Endothelial cell of umbilical vein (primary cell): ENCODE data around the gene TCHP. TPM values are rescaled to one million over a fixed set of nuclear protein-coding genes. Genes with fewer than 3 reads are reported as not detected.

Experiments
- BruUV-seq: library from RNA; stranded (reverse); fragments of 400-500 nt; replicated peaks from 2 replicates; lab custom pipeline; 2021; lab: Mats Ljungman, UMichigan
- CTCF ChIA-PET: fragments of 300-600, 350-600 bp; sonication (Branson Sonifier 250); formaldehyde crosslinking; loops from one replicate; lab custom pipeline; 2021; ENCODE audit warnings: antibody characterized with exemption, inconsistent platforms; lab: Charles Lee
- POLR2A ChIA-PET: fragments of 300-600, 350-600 bp; sonication (Branson Sonifier 250); formaldehyde crosslinking; loops from one replicate; lab custom pipeline; 2021; ENCODE audit warnings: antibody characterized with exemption, inconsistent platforms; lab: Charles Lee
- DNase-seq: peaks from one replicate; pipeline ENCODE4 v3.0.0-alpha.2; 2011; ENCODE audit warnings: low read depth, low spot score
- FAIRE-seq: peaks from 2 replicates; lab custom pipeline; 2011; peaks lifted over from hg19 to GRCh38; lab: Jason Lieb, UNC
- H2AFZ ChIP-seq: 2 replicates; pipeline ENCODE4 v1.6.0; 2012; ENCODE audit warnings: low read depth, low read length, control low read depth, inconsistent platforms
- H3K27ac ChIP-seq: 2 replicates; pipeline ENCODE4 v1.5.1; 2011; ENCODE audit warnings: low read depth, mild to moderate bottlenecking, control low read depth, low read length, moderate library complexity; ENCODE audit not compliant: insufficient read depth
- H3K27me3 ChIP-seq, 2 experiments: 2 replicates each; pipeline versions ENCODE4 v1.6.0 to v1.6.1; 2011; ENCODE audit warnings: low read length in 2 of 2, mixed read lengths in 1 of 2; ENCODE audit not compliant: control insufficient read depth in 2 of 2, insufficient read depth in 2 of 2
- H3K36me3 ChIP-seq, 2 experiments: 2 replicates in 1 of 2; 3 replicates in 1 of 2; pipeline ENCODE4 v1.5.1; 2011; ENCODE audit warnings: low read length in 2 of 2, mild to moderate bottlenecking in 1 of 2, moderate library complexity in 1 of 2; ENCODE audit not compliant: control insufficient read depth in 2 of 2, insufficient read depth in 2 of 2; ENCODE audit errors: extremely low read depth in 1 of 2
- H3K4me1 ChIP-seq: 3 replicates; pipeline ENCODE4 v1.5.1; 2011; ENCODE audit warnings: mild to moderate bottlenecking, low read length; ENCODE audit not compliant: control insufficient read depth, insufficient read depth; ENCODE audit errors: extremely low read depth
- H3K4me2 ChIP-seq: 2 replicates; pipeline ENCODE4 v1.6.1; 2011; ENCODE audit warnings: low read length, control low read depth, mixed read lengths; ENCODE audit not compliant: insufficient read depth
- H3K4me3 ChIP-seq, 3 experiments: fragments of 200-600 bp in 1 of 3; sonication (generic), shearing (Covaris generic) in 1 of 3; replicated peaks in 1 of 3; 2 replicates each; pipeline ENCODE4 v1.5.1; 2011 to 2016; ENCODE audit warnings: control low read depth in 3 of 3, low read length in 3 of 3, mild to moderate bottlenecking in 2 of 3, inconsistent platforms in 1 of 3, low read depth in 1 of 3, moderate library complexity in 1 of 3; ENCODE audit not compliant: insufficient read depth in 1 of 3
- H3K79me2 ChIP-seq: 2 replicates; pipeline ENCODE4 v1.6.0; 2012; ENCODE audit warnings: low read length, inconsistent platforms; ENCODE audit not compliant: control insufficient read depth, insufficient read depth
- H3K9ac ChIP-seq: replicated peaks from 2 replicates; pipeline ENCODE3; 2011; ENCODE audit warnings: low read length, control low read depth; ENCODE audit not compliant: insufficient read depth; ENCODE audit errors: extremely low read depth
- H3K9me1 ChIP-seq: replicated peaks from 3 replicates; pipeline ENCODE4 v1.6.0; 2011; ENCODE audit warnings: mild to moderate bottlenecking, low read length; ENCODE audit not compliant: control insufficient read depth, insufficient read depth; ENCODE audit errors: extremely low read depth
- H3K9me3 ChIP-seq: replicated peaks from 2 replicates; pipeline ENCODE4 v1.5.1; 2012; ENCODE audit warnings: low read length, inconsistent platforms; ENCODE audit not compliant: control insufficient read depth, insufficient read depth
- H4K20me1 ChIP-seq: replicated peaks from 2 replicates; pipeline ENCODE3; 2011; ENCODE audit warnings: mild to moderate bottlenecking, low read length; ENCODE audit not compliant: control insufficient read depth, insufficient read depth; ENCODE audit errors: extremely low read depth
- CTCF ChIP-seq, 2 donors: IDR thresholded peaks; 1 replicate in 1 of 2; 2 replicates in 1 of 2; pipeline ENCODE4 v1.5.1; 2011; ENCODE audit warnings: low read length in 2 of 2, mild to moderate bottlenecking in 2 of 2, moderate library complexity in 2 of 2, control low read depth in 1 of 2, inconsistent platforms in 1 of 2, low read depth in 1 of 2; ENCODE audit not compliant: insufficient read depth in 1 of 2; ENCODE audit errors: extremely low read depth in 1 of 2
- EZH2 ChIP-seq: IDR thresholded peaks from 2 replicates; pipeline ENCODE4 v1.6.1; 2012; ENCODE audit warnings: borderline replicate concordance, low read depth, mild to moderate bottlenecking, moderate library complexity, low read length, inconsistent platforms; ENCODE audit not compliant: severe bottlenecking
- FOS ChIP-seq: IDR thresholded peaks from 2 replicates; pipeline ENCODE4 v1.6.1; 2011; ENCODE audit warnings: mild to moderate bottlenecking, low read length, moderate library complexity, borderline replicate concordance; ENCODE audit not compliant: insufficient read depth
- GATA2 ChIP-seq: IDR thresholded peaks from 2 replicates; pipeline ENCODE4 v1.7.0; 2011; ENCODE audit warnings: low read depth, mild to moderate bottlenecking, moderate library complexity, mixed read lengths, low read length; ENCODE audit not compliant: insufficient read length, insufficient read depth
- JUN ChIP-seq: IDR thresholded peaks from 2 replicates; pipeline ENCODE4 v1.6.1; 2011; ENCODE audit warnings: borderline replicate concordance, low read depth; ENCODE audit not compliant: insufficient read length, insufficient read depth
- MAX ChIP-seq: IDR thresholded peaks from 2 replicates; pipeline ENCODE4 v1.6.1; 2011; ENCODE audit not compliant: insufficient read depth, insufficient read length
- MYC ChIP-seq: IDR thresholded peaks from one replicate; pipeline ENCODE4 v1.6.1; 2011; ENCODE audit warnings: mild to moderate bottlenecking, low read depth, low read length
- POLR2A ChIP-seq: IDR thresholded peaks from 2 replicates; pipeline ENCODE4 v1.6.1; 2012; ENCODE audit warnings: low read depth, mild to moderate bottlenecking, control low read depth, low read length
- POLR2AphosphoS5 ChIP-seq: IDR thresholded peaks from 2 replicates; pipeline ENCODE4 v1.6.1; 2012; ENCODE audit warnings: low read depth, mild to moderate bottlenecking, control low read depth, low read length, moderate library complexity; ENCODE audit not compliant: insufficient read depth
- dilution Hi-C: fragments of 300-500 bp; cut with MboI; formaldehyde crosslinking; loops from one replicate; pipeline ENCODE4 v1.15.0; 2019; ENCODE audit warnings: low sequenced_read_pairs; ENCODE audit not compliant: extremely low pct_ligation_motif_present
- intact Hi-C: fragments of 100-400 bp; cut with micrococcal nuclease; formaldehyde crosslinking; loops from one replicate; pipeline ENCODE4 v1.10.0; 2022
- polyA plus RNA-seq, 4 experiments: library from polyadenylated mRNA; depleted of rRNA in 3 of 4; stranded (reverse) in 3 of 4; unstranded in 1 of 4; fragments of >200 nt; gene quantifications; 2 replicates each; pipeline versions ENCODE4 v1.2.1 to v1.2.3, GENCODE V29; 2011 to 2012; ENCODE audit warnings: missing spikeins in 1 of 4
- total RNA-seq: library from RNA; stranded (reverse); gene quantifications from 2 replicates; pipeline ENCODE4 v1.2.3, GENCODE V29; 2021

Gene TCHP
- total and polyA plus RNA-seq, 2 donors (not counting 3 experiments of a cell fraction or from before 2014, with no cell fraction given), result 12.9 to 24.3 TPM

DNA sequence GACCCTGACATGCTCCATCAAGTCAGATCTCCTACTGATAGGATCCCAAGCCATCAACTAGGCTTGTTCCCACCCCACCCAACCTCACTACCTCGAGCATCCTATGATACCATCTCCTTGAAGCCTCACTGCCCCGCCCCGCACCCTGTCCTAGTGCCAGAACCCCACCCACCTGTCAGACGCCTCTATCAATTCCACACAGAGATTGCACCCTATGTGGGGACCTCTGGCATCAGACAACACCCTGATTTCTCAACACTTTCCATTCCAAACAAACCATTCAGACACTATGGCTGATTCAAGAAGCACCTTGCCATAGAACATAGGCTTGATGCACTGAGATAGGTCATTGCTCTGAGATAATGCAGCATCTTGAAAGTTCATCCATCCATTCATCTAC, 16.6 kb upstream of the TCHP start:
- Histone ChIP-seq H3K4me2 (no peak overlapping the region), H3K9ac (no peak overlapping the region), H3K4me3 (no peak overlapping the region), H3K27ac (no peak overlapping the region), H3K9me3 (no peaks in the 10 kb centered on the region), H3K4me1 (peaks cover 25% of the 10 kb centered on the region), H3K27me3 (no peaks in the 10 kb centered on the region), H3K79me2 (peaks cover 13% of the 10 kb centered on the region), H3K9me1 (no peaks in the 10 kb centered on the region), H3K36me3 (no peaks in the 10 kb centered on the region), H4K20me1 (no peaks in the 10 kb centered on the region), H2AFZ (no peak overlapping the region)
- ChIA-PET CTCF (no interaction called here), POLR2A (no interaction called here)
- intact Hi-C loops, result no loop called here
- DNase-seq (no peak), FAIRE-seq (no peak)
- BruUV-seq, result no TSS peak
- TF ChIP-seq POLR2AphosphoS5 (no peak), POLR2A (no peak), JUN (no peak), EZH2 (no peak), MAX (no peak), MYC (no peak), GATA2 (no peak), FOS (no peak), CTCF (IDR thresholded peaks at IDR 0.05; ENCODE audit: extremely low read depth in 1 of 2, insufficient read depth in 1 of 2, low read depth in 1 of 2, low read length in 2 of 2) (no peak)
- dilution Hi-C loops, result no loop called here
